Caco-2 (cell line): ENCODE results near the gene GP1BA. TPM values are rescaled to one million over a fixed set of nuclear protein-coding genes. Genes with fewer than 3 reads are reported as not detected.
A peak's percentile ranks its signal among the peaks of the same experiment; 100 is the strongest.

Experiments
- BruUV-seq: library from RNA; stranded (reverse); fragments of 400-500 nt; replicated peaks from 2 replicates; lab custom pipeline; 2021; lab: Mats Ljungman, UMichigan
- CTCF ChIA-PET: fragments of 300-600 bp; sonication (Branson Sonifier 250); formaldehyde crosslinking; loops from one replicate; lab custom pipeline; 2022; ENCODE audit warnings: antibody characterized with exemption; lab: Charles Lee
- POLR2A ChIA-PET: fragments of 300-600 bp; sonication (Branson Sonifier 250); formaldehyde crosslinking; loops from one replicate; lab custom pipeline; 2022; ENCODE audit warnings: antibody characterized with exemption; lab: Charles Lee
- DNase-seq, 2 experiments: peaks; one replicate each; pipeline versions ENCODE4 v3.0.0 to v3.0.0-alpha.2; 2020 to 2022
- H3K27me3 ChIP-seq: replicated peaks from 2 replicates; pipeline ENCODE4 v1.6.0; 2011; ENCODE audit warnings: low read length; ENCODE audit not compliant: control insufficient read depth, insufficient read depth
- H3K36me3 ChIP-seq: 2 replicates; pipeline ENCODE4 v1.5.1; 2011; ENCODE audit warnings: low read length; ENCODE audit not compliant: control insufficient read depth, insufficient read depth
- H3K4me1 ChIP-seq: fragments of 250-450 bp; sonication (Bioruptor Pico); 2 replicates; pipeline ENCODE4 v1.5.1; 2020; ENCODE audit warnings: mild to moderate bottlenecking
- H3K4me3 ChIP-seq: 2 replicates; pipeline ENCODE4 v1.5.1; 2011; ENCODE audit warnings: low read depth, mild to moderate bottlenecking, control low read depth, low read length
- H3K9me3 ChIP-seq: fragments of 250-450 bp; sonication (Bioruptor Pico); 2 replicates; pipeline ENCODE4 v1.5.1; 2020; ENCODE audit warnings: mild to moderate bottlenecking, moderate library complexity
- H3K27ac Mint-ChIP-seq: one replicate; pipeline ENCODE4 v1.8.0; 2022; ENCODE audit warnings: mixed read lengths; ENCODE audit not compliant: unreplicated experiment
- H3K27me3 Mint-ChIP-seq: one replicate; pipeline ENCODE4 v1.8.0; 2022; ENCODE audit warnings: mixed read lengths; ENCODE audit not compliant: insufficient read depth, unreplicated experiment
- H3K36me3 Mint-ChIP-seq: one replicate; pipeline ENCODE4 v1.8.0; 2022; ENCODE audit warnings: mild to moderate bottlenecking, mixed read lengths; ENCODE audit not compliant: insufficient read depth, unreplicated experiment
- H3K4me1 Mint-ChIP-seq: one replicate; pipeline ENCODE4 v1.8.0; 2022; ENCODE audit warnings: low read depth, mixed read lengths; ENCODE audit not compliant: unreplicated experiment
- H3K4me3 Mint-ChIP-seq: one replicate; pipeline ENCODE4 v1.8.0; 2022; ENCODE audit warnings: mild to moderate bottlenecking, moderate library complexity, mixed read lengths; ENCODE audit not compliant: unreplicated experiment
- H3K9me3 Mint-ChIP-seq: one replicate; pipeline ENCODE4 v1.8.0; 2022; ENCODE audit warnings: mixed read lengths; ENCODE audit not compliant: unreplicated experiment
- intact Hi-C: fragments of 100-400 bp; cut with micrococcal nuclease; formaldehyde crosslinking; loops from one replicate; pipeline ENCODE4 v1.10.0; 2022; ENCODE audit not compliant: unreplicated experiment
- total RNA-seq: library from RNA; stranded (reverse); gene quantifications from 2 replicates; pipeline ENCODE4 v1.2.3, GENCODE V29; 2022
- TF ChIP-seq, protein P1 (sequence below), 2 experiments: fragments of 200-600 bp in 1 of 2; IDR thresholded peaks; 1 replicate in 1 of 2; 2 replicates in 1 of 2; pipeline versions ENCODE4 v1.5.1 to v1.8.0; 2011 to 2022; ENCODE audit warnings: antibody characterized with exemption in 1 of 2, control low read depth in 1 of 2, inconsistent platforms in 1 of 2, low read depth in 1 of 2, low read length in 1 of 2, mild to moderate bottlenecking in 1 of 2, moderate library complexity in 1 of 2; ENCODE audit not compliant: insufficient read depth in 1 of 2, severe bottlenecking in 1 of 2, unreplicated experiment in 1 of 2

The GP1BA gene
- total RNA-seq, 1 experiment from 2014 or later = not detected

DNA sequence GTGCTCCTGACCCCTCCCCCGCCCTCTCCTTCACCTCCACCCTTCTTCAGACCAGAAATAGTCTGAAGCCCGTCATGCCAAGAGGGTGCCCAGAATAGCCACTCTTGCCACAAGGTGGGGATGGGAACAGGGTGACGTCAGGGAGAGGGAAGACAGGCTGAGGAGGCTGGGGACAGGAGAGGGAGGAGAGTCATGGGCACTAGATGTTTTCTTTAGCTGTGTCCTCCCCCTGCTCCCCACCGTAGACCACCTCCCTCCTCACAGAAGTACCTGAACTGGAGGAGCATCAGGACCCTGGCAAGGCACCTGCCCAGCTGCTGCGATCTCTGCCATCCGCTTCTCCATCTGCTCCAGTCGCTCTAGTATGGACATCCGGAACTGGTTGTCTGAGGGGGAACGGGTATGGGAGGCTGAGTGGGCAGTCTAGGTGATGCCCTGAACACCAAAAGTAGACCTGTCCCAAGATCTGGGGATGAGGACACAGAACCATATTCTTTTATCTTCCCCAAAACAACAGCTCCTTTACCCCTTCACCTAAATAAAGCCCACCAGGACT lies 42.1 kb downstream of the GP1BA start:
- peaks cover 4% of the 10 kb centered on the region; the same call in 1 of the 2 replicates for H3K4me1 ChIP-seq
- BruUV-seq = no TSS peak
- Mint-ChIP-seq H3K4me3 (no peak overlapping the region), H3K4me1 (peaks cover 9% of the 10 kb centered on the region), H3K27ac (no peak overlapping the region), H3K9me3 (no peaks in the 10 kb centered on the region), H3K27me3 (no peaks in the 10 kb centered on the region), H3K36me3 (peaks cover 41% of the 10 kb centered on the region)
- H3K27me3 ChIP-seq = no peaks in the 10 kb centered on the region
- no peaks in the 10 kb centered on the region for H3K9me3 ChIP-seq
- no peak for DNase-seq
- ChIA-PET CTCF (no interaction called here), POLR2A (no interaction called here)
- no peak overlapping the region for H3K4me3 ChIP-seq
- intact Hi-C loops = no loop called here
- TF ChIP-seq, protein P1, sequence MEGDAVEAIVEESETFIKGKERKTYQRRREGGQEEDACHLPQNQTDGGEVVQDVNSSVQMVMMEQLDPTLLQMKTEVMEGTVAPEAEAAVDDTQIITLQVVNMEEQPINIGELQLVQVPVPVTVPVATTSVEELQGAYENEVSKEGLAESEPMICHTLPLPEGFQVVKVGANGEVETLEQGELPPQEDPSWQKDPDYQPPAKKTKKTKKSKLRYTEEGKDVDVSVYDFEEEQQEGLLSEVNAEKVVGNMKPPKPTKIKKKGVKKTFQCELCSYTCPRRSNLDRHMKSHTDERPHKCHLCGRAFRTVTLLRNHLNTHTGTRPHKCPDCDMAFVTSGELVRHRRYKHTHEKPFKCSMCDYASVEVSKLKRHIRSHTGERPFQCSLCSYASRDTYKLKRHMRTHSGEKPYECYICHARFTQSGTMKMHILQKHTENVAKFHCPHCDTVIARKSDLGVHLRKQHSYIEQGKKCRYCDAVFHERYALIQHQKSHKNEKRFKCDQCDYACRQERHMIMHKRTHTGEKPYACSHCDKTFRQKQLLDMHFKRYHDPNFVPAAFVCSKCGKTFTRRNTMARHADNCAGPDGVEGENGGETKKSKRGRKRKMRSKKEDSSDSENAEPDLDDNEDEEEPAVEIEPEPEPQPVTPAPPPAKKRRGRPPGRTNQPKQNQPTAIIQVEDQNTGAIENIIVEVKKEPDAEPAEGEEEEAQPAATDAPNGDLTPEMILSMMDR (IDR thresholded peaks at IDR 0.05; ENCODE audit: insufficient read depth in 1 of 2, low read depth in 1 of 2, low read length in 1 of 2, severe bottlenecking in 1 of 2, unreplicated experiment in 1 of 2) = no peak
- no peaks in the 10 kb centered on the region for H3K36me3 ChIP-seq

DNA sequence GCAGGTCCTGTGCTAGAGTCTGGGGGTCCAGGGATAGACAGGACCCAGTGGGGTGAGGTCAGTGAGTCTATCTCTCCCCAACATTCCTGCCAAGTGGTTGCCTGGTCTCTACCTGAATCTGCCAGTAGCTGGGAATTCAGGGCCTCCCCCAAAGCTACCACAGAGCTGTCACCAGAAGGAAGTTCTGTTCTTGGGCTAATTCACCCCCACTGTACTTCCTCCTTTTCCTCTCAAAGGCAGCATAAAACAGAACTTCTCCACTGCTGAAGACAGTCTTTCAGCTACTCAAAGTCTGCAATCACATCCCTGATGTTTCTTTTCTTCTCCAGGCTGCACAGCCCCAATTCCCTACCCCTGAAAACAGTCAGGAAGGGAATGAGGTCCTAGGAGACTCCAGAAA lies 46.6 kb downstream of the GP1BA start:
- Histone ChIP-seq H3K4me1 (no peaks in the 10 kb centered on the region), H3K4me3 (no peak overlapping the region), H3K9me3 (no peaks in the 10 kb centered on the region), H3K36me3 (no peaks in the 10 kb centered on the region), H3K27me3 (no peaks in the 10 kb centered on the region)
- ChIA-PET CTCF (no interaction called here), POLR2A (no interaction called here)
- Mint-ChIP-seq H3K27me3 (no peaks in the 10 kb centered on the region), H3K9me3 (no peaks in the 10 kb centered on the region), H3K4me1 (peaks cover 16% of the 10 kb centered on the region), H3K36me3 (peaks cover 43% of the 10 kb centered on the region), H3K4me3 (no peak overlapping the region), H3K27ac (no peak overlapping the region)
- intact Hi-C loops = no loop called here
- BruUV-seq = no TSS peak
- TF ChIP-seq, protein P1 (IDR thresholded peaks at IDR 0.05; ENCODE audit: insufficient read depth in 1 of 2, low read depth in 1 of 2, low read length in 1 of 2, severe bottlenecking in 1 of 2, unreplicated experiment in 1 of 2) = no peak
- DNase-seq = no peak

DNA sequence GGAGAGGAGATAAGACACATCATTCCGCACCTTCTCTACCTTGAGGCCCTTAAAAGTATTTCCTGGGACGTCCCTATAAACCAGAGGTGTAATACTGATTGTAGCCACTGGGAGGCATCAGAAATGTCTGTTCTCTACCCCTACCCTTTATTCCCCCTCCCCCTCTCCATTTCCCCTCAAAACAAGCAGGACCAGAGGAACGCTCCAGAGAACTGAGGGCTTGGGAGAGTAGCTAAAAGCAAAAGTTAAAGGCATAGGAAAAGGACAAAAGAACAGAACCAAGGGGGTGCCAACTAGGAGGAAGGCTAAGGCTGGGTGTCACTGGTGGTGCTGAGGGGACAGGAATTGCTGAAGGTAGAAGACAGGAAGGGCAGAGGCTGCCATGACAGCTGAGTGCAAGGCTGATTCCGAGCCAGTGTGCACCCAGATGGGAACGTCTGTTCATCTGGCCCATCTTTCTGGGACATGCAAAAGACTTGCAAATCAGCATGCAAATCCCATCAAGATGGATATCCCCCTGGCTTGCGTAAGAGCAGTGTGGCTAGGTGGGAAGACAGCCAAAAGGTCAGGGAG lies 48.7 kb downstream of the GP1BA start:
- H3K4me1 ChIP-seq = no peaks in the 10 kb centered on the region
- TF ChIP-seq, protein P1 (IDR thresholded peaks at IDR 0.05; ENCODE audit: insufficient read depth in 1 of 2, low read depth in 1 of 2, low read length in 1 of 2, severe bottlenecking in 1 of 2, unreplicated experiment in 1 of 2) = peak; percentile 35 to 49
- no peak overlapping the region for H3K4me3 ChIP-seq
- peak in 1 of 2 experiments; percentile 55 for DNase-seq
- POLR2A ChIA-PET = no interaction called here
- no peaks in the 10 kb centered on the region for H3K27me3 ChIP-seq
- Mint-ChIP-seq H3K9me3 (no peaks in the 10 kb centered on the region), H3K27me3 (no peaks in the 10 kb centered on the region), H3K27ac (no peak overlapping the region), H3K36me3 (peaks cover 28% of the 10 kb centered on the region), H3K4me1 (peaks cover 8% of the 10 kb centered on the region), H3K4me3 (no peak overlapping the region)
- BruUV-seq = no TSS peak
- no peaks in the 10 kb centered on the region for H3K9me3 ChIP-seq
- H3K36me3 ChIP-seq = no peaks in the 10 kb centered on the region
- CTCF ChIA-PET = no interaction called here
- intact Hi-C loops = loop anchor here (1.0 kb wide), 1 partner anchor 82 kb away; no protein-coding TSS in a partner anchor
